ENCODE measurements around the gene BRD1.

Gene BRD1

DNA sequence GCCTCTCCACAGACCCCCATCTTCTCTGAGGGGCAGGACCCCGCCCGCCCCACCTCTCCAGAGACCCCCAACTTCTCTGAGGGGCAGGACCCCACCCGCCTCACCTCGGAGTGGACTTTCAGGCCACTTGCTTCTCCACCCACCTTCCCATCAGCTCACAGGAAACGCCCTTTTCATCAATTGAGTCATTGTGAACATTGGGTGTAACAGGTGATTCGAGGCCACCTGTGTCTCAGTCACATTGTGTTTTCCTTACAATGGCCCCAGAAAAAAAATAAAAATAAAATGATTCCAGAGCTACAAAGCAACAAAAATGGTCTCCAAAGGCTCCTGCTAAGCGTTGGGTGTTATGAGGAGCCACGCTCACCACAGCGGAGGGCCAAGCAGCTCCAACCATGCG, 36.0 kb downstream of the BRD1 start:
- no peak overlapping the region for H3K4me3 ChIP-seq (ENCODE audit: low read length)
- H3K4me1 ChIP-seq (ENCODE audit: control insufficient read depth, low read depth, low read length): no peaks in the 10 kb centered on the region
- no peaks in the 10 kb centered on the region for H3K9me3 ChIP-seq (ENCODE audit: control insufficient read depth, low read depth, low read length)
- no peak overlapping the region for H3K27ac ChIP-seq (ENCODE audit: low read length)
- no peak overlapping the region for H3K9ac ChIP-seq (ENCODE audit: low read length)
- H3K36me3 ChIP-seq (ENCODE audit: control insufficient read depth, low read depth, low read length): peaks cover 80% of the 10 kb centered on the region
- no peaks in the 10 kb centered on the region for H3K27me3 ChIP-seq (ENCODE audit: control insufficient read depth, insufficient read depth, low read length)

DNA sequence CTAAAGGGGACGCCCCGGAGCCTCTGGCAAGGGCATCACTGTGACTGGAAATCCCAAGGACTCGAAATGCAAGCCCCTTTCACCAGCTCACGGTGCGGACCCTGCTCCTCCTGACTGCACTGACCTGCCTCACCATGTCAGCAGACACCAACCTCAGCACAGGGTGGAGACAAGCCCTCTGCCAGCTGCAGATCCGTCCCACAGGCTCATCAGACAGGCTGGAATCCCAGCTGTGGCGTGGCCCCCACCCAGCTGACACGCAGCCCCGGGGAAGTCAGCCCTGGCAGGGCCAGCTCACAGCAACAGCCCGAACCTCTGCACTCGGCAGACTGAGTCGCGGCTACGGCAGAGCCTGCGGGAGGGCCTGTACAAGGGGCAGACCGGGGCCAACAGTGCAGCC, 36.8 kb downstream of the BRD1 start:
- peaks cover 82% of the 10 kb centered on the region for H3K36me3 ChIP-seq (ENCODE audit: control insufficient read depth, low read depth, low read length)
- H3K27me3 ChIP-seq (ENCODE audit: control insufficient read depth, insufficient read depth, low read length): no peaks in the 10 kb centered on the region
- no peaks in the 10 kb centered on the region for H3K9me3 ChIP-seq (ENCODE audit: control insufficient read depth, low read depth, low read length)
- no peak overlapping the region for H3K9ac ChIP-seq (ENCODE audit: low read length)
- H3K4me3 ChIP-seq (ENCODE audit: low read length): no peak overlapping the region
- H3K4me1 ChIP-seq (ENCODE audit: control insufficient read depth, low read depth, low read length): no peaks in the 10 kb centered on the region
- no peak overlapping the region for H3K27ac ChIP-seq (ENCODE audit: low read length)

DNA sequence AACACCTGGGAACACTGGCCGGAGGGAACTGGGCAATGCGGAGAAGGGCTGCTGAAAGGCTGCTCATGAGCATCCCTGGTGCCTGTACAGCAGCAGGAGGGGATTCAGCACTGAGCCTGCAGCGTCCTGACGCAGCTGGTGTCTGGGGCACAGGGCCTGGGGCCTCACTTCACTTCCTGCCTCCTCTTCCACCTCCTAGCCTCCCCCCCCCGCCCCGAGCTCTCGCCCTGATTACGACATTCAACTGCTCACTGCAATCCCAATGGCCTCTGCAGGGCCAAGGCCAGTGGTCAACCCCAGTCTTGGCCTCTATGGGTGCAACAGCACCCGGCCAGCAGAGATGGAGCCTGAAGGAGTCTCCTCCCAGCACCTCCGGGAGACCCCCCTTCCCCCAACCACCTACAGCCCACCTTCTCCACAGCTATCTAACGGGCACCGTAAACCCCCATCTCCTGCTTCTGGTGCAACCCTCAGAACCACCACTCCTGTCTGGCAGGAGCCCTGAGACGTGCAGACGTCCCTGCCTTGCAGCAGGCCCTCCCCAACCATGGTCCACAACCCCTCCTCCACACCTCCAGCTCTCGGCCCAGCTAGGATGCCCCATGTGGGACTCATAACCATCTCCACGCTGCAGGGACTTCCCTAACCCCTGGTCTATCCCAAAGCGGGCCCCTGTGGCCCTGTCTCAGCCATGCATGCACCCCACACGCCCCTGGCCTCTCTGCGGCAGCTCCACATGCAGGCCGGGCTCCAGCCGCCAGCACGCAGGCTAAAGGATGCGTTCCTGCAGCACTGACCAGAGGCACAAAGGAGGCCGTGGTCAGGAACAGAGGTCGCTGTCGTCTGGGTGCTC, 38.2 kb downstream of the BRD1 start:
- Histone ChIP-seq H3K27ac (ENCODE audit: low read length) (no peak overlapping the region), H3K36me3 (ENCODE audit: control insufficient read depth, low read depth, low read length) (peaks cover 70% of the 10 kb centered on the region), H3K9ac (ENCODE audit: low read length) (no peak overlapping the region)

DNA sequence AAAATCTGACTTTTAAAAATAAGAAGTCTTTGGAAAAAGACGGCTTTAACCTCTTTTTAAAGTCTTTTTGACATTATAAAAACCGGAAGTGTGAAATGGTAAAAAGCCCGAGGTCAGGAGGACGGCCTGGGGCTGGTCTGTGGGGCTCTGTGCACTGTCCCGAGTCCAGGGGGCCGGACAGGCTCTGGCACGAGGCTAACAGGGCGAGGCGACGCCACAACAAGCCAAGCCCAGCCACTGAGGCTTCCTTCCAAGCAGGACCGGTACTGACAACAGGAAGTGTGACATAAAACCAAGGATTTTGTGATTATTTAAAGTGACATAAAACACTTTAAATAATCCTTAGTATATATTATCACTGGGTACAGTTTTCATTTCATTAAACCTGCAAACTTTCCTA, 39.2 kb downstream of the BRD1 start:
- Histone ChIP-seq H3K27me3 (ENCODE audit: control insufficient read depth, insufficient read depth, low read length) (no peaks in the 10 kb centered on the region), H3K9ac (ENCODE audit: low read length) (no peak overlapping the region), H3K27ac (ENCODE audit: low read length) (no peak overlapping the region), H3K4me1 (ENCODE audit: control insufficient read depth, low read depth, low read length) (no peaks in the 10 kb centered on the region), H3K4me3 (ENCODE audit: low read length) (no peak overlapping the region), H3K36me3 (ENCODE audit: control insufficient read depth, low read depth, low read length) (peaks cover 68% of the 10 kb centered on the region), H3K9me3 (ENCODE audit: control insufficient read depth, low read depth, low read length) (no peaks in the 10 kb centered on the region)

More for the DNA sequence above, 38.2 kb downstream of the BRD1 start:
- Histone ChIP-seq H3K4me3 (ENCODE audit: low read length) (no peak overlapping the region), H3K27me3 (ENCODE audit: control insufficient read depth, insufficient read depth, low read length) (no peaks in the 10 kb centered on the region), H3K9me3 (ENCODE audit: control insufficient read depth, low read depth, low read length) (no peaks in the 10 kb centered on the region), H3K4me1 (ENCODE audit: control insufficient read depth, low read depth, low read length) (no peaks in the 10 kb centered on the region)

DNA sequence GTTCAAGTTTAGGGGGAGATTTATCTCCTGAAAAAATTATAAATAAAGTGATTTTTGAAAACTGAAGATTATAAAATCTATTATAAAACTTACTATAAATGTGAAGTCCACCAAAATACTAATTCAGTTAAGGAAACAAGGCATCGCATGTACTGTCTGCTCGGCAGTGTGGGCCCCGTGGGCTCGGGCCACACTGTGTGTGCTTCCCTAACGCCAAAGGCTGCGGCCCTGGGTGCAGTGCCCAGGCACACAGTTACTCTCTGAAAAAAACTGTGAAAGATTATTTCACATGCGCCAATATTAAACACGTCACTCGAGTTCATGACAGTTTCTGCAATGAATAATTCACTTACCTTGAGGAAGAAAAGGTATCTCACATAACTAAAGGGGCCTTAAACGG, 39.8 kb downstream of the BRD1 start:
- Histone ChIP-seq H3K27ac (ENCODE audit: low read length) (no peak overlapping the region), H3K4me1 (ENCODE audit: control insufficient read depth, low read depth, low read length) (no peaks in the 10 kb centered on the region), H3K27me3 (ENCODE audit: control insufficient read depth, insufficient read depth, low read length) (no peaks in the 10 kb centered on the region), H3K9me3 (ENCODE audit: control insufficient read depth, low read depth, low read length) (no peaks in the 10 kb centered on the region), H3K36me3 (ENCODE audit: control insufficient read depth, low read depth, low read length) (peaks cover 67% of the 10 kb centered on the region), H3K9ac (ENCODE audit: low read length) (no peak overlapping the region), H3K4me3 (ENCODE audit: low read length) (no peak overlapping the region)

DNA sequence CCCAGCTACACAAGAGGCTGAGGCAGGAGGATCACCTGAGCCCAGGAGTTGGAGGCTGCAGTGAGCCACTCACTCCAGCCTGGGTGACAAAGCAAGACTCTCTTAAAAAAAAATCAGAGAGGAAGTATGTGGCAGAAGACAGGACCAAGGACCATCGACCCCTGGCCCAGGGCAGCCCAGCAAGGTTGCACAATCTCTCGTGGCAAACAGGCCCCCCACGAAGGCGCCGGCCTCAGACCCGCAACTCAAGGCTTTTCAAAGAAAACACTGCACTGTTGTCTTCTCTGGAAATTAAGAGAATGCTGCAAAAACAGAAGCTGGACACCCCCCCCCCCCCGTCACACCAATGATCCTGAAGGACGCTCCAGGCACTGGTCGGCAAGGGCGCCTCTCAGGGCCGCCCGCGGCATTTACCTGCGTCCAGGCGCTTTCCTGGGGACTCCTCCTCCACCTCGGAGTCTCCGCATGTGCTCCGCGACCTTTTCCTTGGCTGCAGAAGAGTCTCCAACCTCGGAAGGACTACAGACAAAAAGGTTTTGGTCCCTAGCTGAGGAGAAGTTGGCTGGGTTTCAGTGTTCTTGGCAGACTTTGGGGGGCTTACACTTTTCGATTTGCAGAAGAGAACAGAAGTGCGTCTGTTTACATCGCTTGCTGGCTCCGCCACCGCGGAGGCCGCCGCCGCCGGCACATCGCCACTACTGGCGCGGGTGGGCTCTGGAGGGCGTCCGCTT, 40.5 kb downstream of the BRD1 start:
- no peak overlapping the region for H3K4me3 ChIP-seq (ENCODE audit: low read length)
- no peaks in the 10 kb centered on the region for H3K27me3 ChIP-seq (ENCODE audit: control insufficient read depth, insufficient read depth, low read length)
- H3K36me3 ChIP-seq (ENCODE audit: control insufficient read depth, low read depth, low read length): peaks cover 60% of the 10 kb centered on the region
- no peak overlapping the region for H3K27ac ChIP-seq (ENCODE audit: low read length)
- no peak overlapping the region for H3K9ac ChIP-seq (ENCODE audit: low read length)
- no peaks in the 10 kb centered on the region for H3K4me1 ChIP-seq (ENCODE audit: control insufficient read depth, low read depth, low read length)
- no peaks in the 10 kb centered on the region for H3K9me3 ChIP-seq (ENCODE audit: control insufficient read depth, low read depth, low read length)

DNA sequence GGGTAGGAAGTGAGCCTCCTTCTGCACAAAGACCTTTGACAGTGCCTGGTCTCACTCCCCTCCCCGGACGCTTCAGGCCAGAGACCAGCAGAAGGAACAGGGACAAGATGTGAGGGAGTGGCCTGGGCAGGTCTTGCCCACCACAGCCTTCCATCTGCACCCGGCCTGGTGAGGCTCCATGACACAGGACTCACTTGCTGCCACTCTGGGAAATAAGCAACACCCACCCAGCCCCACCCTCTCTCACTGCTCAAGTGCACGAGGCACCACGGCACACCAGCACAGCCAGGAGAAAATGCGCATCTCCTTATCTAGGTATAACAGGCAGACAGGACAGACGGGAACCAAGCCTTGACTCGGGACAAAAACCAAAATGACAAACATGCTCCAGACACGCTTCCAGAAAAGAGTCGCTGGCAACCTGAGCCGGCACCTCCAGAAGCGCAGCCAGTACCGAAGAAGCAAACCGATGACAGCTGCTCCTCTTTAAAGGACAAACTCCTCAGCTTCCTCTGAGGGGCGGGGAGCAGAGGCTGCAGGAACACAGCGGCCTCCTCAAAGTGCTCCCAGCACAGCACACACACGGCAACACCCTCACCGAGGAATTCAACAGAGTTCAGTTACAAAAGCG, 41.7 kb downstream of the BRD1 start:
- no peaks in the 10 kb centered on the region for H3K9me3 ChIP-seq (ENCODE audit: control insufficient read depth, low read depth, low read length)
- H3K27ac ChIP-seq (ENCODE audit: low read length): peak overlapping the region; percentile 20
- H3K9ac ChIP-seq (ENCODE audit: low read length): no peak overlapping the region
- peaks cover 51% of the 10 kb centered on the region for H3K36me3 ChIP-seq (ENCODE audit: control insufficient read depth, low read depth, low read length)
- H3K4me3 ChIP-seq (ENCODE audit: low read length): no peak overlapping the region
- H3K4me1 ChIP-seq (ENCODE audit: control insufficient read depth, low read depth, low read length): no peaks in the 10 kb centered on the region
- no peaks in the 10 kb centered on the region for H3K27me3 ChIP-seq (ENCODE audit: control insufficient read depth, insufficient read depth, low read length)

DNA sequence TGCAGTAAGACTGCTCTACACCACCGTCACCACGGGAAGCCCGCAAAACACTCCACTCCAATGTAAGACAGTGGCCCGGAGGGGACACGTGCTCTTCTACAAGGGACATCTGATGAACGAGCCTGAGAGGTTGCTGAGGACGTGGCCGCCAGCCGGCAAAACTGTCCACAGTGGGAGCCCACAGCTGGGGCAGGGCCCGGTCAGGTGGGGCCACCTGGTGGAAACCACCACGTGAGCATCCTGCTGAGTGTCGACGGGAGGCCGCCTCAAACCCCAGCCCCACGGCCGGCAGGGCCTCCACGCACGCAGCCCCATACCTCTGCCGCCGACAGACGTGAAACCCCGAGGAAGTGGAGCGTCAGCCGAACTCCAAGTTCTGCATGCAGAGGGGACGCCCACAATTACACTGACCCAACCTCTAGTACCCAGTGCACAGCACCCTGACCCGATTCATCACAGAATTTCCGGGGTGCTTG, 42.6 kb downstream of the BRD1 start:
- peaks cover 45% of the 10 kb centered on the region for H3K36me3 ChIP-seq (ENCODE audit: control insufficient read depth, low read depth, low read length)
- no peaks in the 10 kb centered on the region for H3K9me3 ChIP-seq (ENCODE audit: control insufficient read depth, low read depth, low read length)
- no peak overlapping the region for H3K4me3 ChIP-seq (ENCODE audit: low read length)

DNA sequence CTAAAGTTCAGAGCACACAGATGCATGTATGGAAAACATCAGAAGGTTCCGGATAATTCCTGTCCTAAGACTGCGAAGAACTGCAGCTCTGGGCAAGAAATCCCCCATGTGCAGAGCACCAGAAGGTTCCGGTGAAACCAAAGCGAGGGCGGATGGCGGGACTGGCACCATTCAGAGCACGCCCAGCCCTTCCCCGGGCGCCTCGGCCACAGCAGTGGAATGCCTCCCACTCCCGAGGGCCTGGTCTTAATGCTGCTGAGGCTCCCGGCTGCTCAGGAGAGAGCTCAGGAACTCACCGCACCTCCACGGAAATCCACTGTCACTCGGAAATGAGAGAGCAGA, 43.1 kb downstream of the BRD1 start:
- Histone ChIP-seq H3K27ac (ENCODE audit: low read length) (no peak overlapping the region), H3K9me3 (ENCODE audit: control insufficient read depth, low read depth, low read length) (no peaks in the 10 kb centered on the region), H3K4me3 (ENCODE audit: low read length) (no peak overlapping the region), H3K9ac (ENCODE audit: low read length) (no peak overlapping the region), H3K4me1 (ENCODE audit: control insufficient read depth, low read depth, low read length) (no peaks in the 10 kb centered on the region), H3K36me3 (ENCODE audit: control insufficient read depth, low read depth, low read length) (peaks cover 45% of the 10 kb centered on the region), H3K27me3 (ENCODE audit: control insufficient read depth, insufficient read depth, low read length) (no peaks in the 10 kb centered on the region)

More for the DNA sequence above, 42.6 kb downstream of the BRD1 start:
- no peaks in the 10 kb centered on the region for H3K4me1 ChIP-seq (ENCODE audit: control insufficient read depth, low read depth, low read length)
- no peak overlapping the region for H3K9ac ChIP-seq (ENCODE audit: low read length)
- no peak overlapping the region for H3K27ac ChIP-seq (ENCODE audit: low read length)
- H3K27me3 ChIP-seq (ENCODE audit: control insufficient read depth, insufficient read depth, low read length): no peaks in the 10 kb centered on the region

DNA sequence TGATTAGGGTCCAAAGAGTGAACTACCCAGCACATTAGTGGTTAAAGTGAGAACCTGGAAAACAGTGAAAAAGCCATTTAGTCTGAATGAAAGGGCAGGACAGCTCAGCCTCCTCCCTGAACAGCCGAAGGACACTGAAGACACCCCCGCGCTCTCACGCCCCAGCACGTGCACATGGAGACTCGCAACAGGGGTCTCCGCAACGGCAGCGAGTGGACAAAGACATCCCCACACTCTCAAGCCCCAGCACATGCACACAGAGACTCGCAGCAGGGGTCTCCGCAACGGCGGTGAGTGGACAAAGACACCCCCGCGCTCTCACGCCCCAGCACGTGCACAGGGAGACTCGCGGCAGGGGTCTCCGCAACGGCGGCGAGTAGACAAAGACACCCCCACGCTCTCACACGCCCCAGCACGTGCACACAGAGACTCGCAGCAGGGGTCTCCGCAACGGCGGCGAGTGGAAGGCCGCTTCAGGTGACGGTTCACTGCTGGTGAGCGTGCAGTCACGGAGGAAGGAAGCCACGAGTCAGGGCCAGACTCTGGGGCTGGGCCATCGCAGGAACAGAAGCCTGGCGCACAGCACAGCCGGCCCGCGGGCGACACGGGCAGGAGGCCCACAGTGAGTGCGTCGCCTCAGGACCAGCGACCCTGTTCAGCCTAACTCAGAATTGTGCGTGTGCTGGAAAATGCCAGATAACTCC, 43.6 kb downstream of the BRD1 start:
- Histone ChIP-seq H3K27ac (ENCODE audit: low read length) (no peak overlapping the region), H3K36me3 (ENCODE audit: control insufficient read depth, low read depth, low read length) (peaks cover 45% of the 10 kb centered on the region), H3K4me1 (ENCODE audit: control insufficient read depth, low read depth, low read length) (no peaks in the 10 kb centered on the region), H3K9me3 (ENCODE audit: control insufficient read depth, low read depth, low read length) (no peaks in the 10 kb centered on the region), H3K9ac (ENCODE audit: low read length) (no peak overlapping the region), H3K27me3 (ENCODE audit: control insufficient read depth, insufficient read depth, low read length) (no peaks in the 10 kb centered on the region), H3K4me3 (ENCODE audit: low read length) (no peak overlapping the region)

DNA sequence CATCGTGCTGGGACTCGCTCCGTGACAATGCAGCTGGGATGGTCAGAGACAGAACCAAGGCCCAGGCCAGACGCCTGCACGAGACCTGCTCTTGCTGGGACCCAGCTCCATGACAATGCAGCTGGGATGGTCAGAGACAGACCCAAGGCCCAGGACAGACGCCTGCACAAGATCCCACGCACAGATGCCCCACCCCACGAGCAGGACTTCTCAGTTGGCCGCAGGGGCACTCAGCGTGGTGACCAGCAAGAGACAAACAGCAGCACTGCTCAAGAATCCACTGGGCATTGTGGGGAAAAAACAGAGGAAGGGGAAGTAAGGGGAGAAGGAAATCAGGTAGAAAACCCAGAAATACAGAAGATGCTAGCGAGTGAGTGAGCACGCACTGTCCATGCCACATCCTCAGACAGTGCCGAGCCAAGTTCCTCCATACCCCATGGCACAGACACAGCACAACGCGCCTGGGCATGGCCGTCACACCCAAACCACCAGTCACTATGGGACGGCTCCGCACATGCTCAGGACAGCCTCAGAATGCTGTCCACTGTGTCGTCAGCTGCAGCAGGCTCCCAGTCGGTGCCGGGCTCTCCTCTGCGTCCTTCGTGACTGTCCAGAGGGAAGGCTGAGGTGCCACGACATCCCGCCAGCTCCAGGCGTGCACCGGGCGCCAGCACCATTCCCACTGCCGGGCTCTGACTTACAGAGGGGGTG, 44.5 kb downstream of the BRD1 start:
- Histone ChIP-seq H3K9ac (ENCODE audit: low read length) (no peak overlapping the region), H3K36me3 (ENCODE audit: control insufficient read depth, low read depth, low read length) (peaks cover 38% of the 10 kb centered on the region), H3K27me3 (ENCODE audit: control insufficient read depth, insufficient read depth, low read length) (no peaks in the 10 kb centered on the region), H3K4me1 (ENCODE audit: control insufficient read depth, low read depth, low read length) (no peaks in the 10 kb centered on the region), H3K9me3 (ENCODE audit: control insufficient read depth, low read depth, low read length) (no peaks in the 10 kb centered on the region), H3K27ac (ENCODE audit: low read length) (no peak overlapping the region), H3K4me3 (ENCODE audit: low read length) (no peak overlapping the region)
